ENCODE results near the gene MCCC1.
"Not testable (repeated sequence)": the region's sequence is repeated elsewhere in the genome, so short reads cannot be mapped to it uniquely, and the experiment has no call there.

The MCCC1 gene

DNA sequence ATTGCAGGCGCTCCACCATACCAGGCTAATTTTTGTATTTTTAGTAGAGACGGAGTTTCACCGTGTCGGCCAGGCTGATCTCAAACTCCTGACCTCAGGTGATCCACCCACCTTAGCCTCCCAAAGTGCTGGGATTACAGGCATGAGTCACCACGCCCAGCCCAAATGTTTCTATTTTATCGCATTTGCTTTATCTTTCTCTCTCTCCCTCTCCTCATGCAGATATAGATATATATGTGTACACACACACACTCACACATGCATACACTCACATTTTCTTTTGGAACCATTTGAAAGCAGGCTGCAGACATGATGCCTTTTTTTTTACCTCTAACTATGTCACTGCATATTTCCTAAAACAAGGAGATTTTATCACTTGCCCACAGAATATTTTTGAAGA lies 7.3 kb upstream of the MCCC1 start:
- no peak overlapping the region for H3K4me3 ChIP-seq (replicated peaks in 1 of 2; ENCODE audit: low read depth in 2 of 2, low read length in 2 of 2)
- TF ChIP-seq, protein P1, sequence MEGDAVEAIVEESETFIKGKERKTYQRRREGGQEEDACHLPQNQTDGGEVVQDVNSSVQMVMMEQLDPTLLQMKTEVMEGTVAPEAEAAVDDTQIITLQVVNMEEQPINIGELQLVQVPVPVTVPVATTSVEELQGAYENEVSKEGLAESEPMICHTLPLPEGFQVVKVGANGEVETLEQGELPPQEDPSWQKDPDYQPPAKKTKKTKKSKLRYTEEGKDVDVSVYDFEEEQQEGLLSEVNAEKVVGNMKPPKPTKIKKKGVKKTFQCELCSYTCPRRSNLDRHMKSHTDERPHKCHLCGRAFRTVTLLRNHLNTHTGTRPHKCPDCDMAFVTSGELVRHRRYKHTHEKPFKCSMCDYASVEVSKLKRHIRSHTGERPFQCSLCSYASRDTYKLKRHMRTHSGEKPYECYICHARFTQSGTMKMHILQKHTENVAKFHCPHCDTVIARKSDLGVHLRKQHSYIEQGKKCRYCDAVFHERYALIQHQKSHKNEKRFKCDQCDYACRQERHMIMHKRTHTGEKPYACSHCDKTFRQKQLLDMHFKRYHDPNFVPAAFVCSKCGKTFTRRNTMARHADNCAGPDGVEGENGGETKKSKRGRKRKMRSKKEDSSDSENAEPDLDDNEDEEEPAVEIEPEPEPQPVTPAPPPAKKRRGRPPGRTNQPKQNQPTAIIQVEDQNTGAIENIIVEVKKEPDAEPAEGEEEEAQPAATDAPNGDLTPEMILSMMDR (IDR thresholded peaks at IDR 0.05; ENCODE audit: low read depth, low read length) = no peak
- no peak for DNase-seq (ENCODE audit: low read depth in 2 of 2)

DNA sequence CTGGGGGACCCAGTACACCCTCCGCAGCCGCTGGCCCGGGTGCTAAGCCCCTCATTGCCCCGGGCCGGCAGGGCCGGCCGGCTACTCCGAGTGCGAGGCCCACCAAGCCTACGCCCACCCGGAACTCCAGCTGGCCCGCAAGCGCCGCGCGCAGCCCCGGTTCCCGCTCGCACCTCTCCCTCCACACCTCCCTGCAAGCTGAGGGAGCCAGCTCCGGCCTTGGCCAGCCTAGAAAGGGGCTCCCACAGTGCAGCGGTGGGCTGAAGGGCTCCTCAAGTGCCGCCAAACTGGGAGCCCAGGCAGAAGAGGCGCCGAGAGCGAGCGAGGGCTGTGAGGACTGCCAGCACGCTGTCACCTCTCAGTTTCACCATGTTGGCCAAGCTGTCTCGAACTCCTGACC lies 4.7 kb upstream of the MCCC1 start:
- not testable (repeated sequence) for H3K4me3 ChIP-seq (replicated peaks in 1 of 2; ENCODE audit: low read depth in 2 of 2, low read length in 2 of 2); DNase-seq (ENCODE audit: low read depth in 2 of 2)

DNA sequence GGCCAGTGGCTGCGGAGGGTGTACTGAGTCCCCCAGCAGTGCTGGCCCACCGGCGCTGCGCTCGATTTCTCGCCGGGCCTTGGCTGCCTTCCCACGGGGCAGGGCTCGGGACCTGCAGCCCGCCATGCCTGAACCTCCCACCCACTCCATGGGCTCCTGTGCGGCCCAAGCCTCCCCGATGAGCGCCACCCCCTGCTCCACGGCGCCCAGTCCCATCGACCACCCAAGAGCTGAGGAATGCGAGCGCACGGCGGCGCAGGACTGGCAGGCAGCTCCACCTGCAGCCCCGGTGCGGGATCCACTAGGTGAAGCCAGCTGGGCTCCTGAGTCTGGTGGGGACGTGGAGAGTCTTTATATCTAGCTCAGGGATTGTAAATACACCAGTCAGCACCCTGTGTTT lies 1.7 kb upstream of the MCCC1 start:
- H3K4me3 ChIP-seq (replicated peaks in 1 of 2; ENCODE audit: low read depth in 2 of 2, low read length in 2 of 2); DNase-seq (ENCODE audit: low read depth in 2 of 2): not testable (repeated sequence)

DNA sequence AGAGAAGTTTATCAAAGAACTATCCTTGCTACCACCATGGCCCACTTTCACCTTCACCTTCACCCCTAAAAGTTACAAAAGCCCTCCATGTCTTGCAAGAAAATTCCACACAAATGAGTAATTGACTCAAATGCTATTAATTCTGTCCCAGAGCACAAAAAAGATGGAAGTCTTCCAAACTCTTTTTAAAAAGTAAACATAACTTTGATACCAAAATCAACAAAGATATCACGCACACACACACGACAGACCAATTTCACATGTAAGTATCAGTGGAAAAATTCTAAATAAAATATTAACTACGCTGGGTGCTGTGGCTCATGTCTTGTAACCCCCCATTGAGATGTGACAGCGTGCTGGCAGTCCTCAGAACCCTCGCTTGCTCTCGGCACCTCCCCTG lies 1.1 kb upstream of the MCCC1 start:
- peak; percentile 20 to 83 for DNase-seq (ENCODE audit: low read depth in 2 of 2)
- TF ChIP-seq, protein P1 (IDR thresholded peaks at IDR 0.05; ENCODE audit: low read depth, low read length) = no peak
- H3K4me3 ChIP-seq (replicated peaks in 1 of 2; ENCODE audit: low read depth in 2 of 2, low read length in 2 of 2) = no peak overlapping the region

DNA sequence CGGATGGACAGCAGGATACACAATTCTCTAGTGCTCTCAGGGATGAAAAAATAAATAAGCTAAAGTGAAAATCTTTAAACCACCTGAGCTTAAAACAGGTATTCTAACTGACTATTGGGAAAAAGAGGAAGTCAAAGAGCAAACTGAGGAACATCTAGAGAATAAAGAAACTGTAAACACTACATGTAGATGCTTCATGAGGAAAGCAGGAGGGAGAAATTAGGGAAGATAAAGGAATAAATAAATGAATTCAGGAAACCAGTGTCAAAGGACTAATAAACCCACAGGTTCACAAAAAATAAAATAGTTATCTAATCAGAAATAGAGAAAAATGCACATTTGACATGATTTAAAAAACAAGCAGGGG lies 525 bp upstream of the MCCC1 start:
- DNase-seq (ENCODE audit: low read depth in 2 of 2) = no peak
- H3K4me3 ChIP-seq (replicated peaks in 1 of 2; ENCODE audit: low read depth in 2 of 2, low read length in 2 of 2) = peak overlapping the region in 1 of 2 donors; percentile 1
- TF ChIP-seq, protein P1 (IDR thresholded peaks at IDR 0.05; ENCODE audit: low read depth, low read length) = no peak

DNA sequence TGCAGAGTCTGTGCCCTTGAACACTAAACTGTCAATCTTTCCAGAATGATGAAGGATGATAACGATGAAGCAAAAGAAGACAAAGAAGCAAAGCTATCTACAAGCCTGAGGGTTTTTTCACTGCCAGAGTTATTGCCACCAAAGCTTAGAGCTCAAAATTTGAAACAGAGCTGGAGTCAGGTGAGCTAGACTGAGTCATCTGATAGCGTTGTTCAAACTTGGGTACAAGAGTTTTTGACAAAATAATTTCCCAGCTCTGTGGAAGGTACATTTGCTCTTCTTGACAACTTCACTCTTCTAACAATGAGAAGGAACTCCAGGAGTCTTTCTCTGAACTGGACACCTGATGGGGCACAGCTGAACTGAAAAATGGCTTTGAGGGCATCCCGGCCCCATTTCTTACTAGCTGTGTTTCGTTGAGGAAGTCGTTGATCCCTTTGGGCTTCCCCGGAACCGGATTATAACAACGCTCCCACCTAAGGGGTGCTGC lies 715 bp downstream of the MCCC1 start:
- peak in 1 of 2 donors; percentile 25 for DNase-seq (ENCODE audit: low read depth in 2 of 2)
- TF ChIP-seq, protein P1 (IDR thresholded peaks at IDR 0.05; ENCODE audit: low read depth, low read length) = no peak
- H3K4me3 ChIP-seq (replicated peaks in 1 of 2; ENCODE audit: low read depth in 2 of 2, low read length in 2 of 2) = peak overlapping the region; percentile 76 to 96

DNA sequence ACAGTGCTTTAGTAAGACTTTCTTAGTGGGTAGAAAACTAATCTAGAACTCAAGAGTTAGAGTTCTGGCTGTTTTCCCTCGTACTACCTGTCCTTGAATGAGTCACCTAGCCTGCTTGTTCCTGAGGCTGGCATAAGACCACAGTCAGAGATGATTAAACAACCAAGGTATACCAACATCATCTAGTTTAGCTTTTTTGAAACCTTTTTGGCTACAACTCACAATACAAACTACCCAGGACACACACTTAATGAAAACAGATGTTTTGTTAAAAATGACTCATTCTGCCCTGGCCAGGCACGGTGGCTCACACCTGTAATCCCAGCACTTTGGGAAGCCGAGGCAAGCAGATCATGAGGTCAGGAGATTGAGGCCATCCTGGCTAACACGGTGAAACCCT lies 4.6 kb downstream of the MCCC1 start:
- TF ChIP-seq, protein P1 (IDR thresholded peaks at IDR 0.05; ENCODE audit: low read depth, low read length) = no peak
- H3K4me3 ChIP-seq (replicated peaks in 1 of 2; ENCODE audit: low read depth in 2 of 2, low read length in 2 of 2) = no peak overlapping the region
- DNase-seq (ENCODE audit: low read depth in 2 of 2) = no peak

DNA sequence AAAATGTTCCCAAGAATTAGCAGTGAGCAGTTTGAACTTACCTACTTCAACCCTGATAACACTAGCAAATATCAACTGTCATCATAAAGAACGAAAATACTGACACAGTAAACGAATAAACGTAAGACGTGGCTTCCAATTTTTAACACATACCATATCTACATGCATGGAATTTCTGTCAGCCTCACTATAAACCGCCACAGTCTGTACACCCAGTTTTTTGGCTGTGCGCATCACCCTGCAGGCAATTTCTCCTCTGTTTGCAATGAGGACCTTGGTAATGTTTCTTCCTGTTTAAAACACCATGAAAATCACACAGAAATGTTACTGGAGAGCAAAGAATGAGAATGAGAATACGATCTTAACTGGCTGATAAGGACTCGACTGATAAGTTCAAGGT lies 7.0 kb downstream of the MCCC1 start:
- TF ChIP-seq, protein P1 (IDR thresholded peaks at IDR 0.05; ENCODE audit: low read depth, low read length) = no peak
- DNase-seq (ENCODE audit: low read depth in 2 of 2) = no peak
- no peak overlapping the region for H3K4me3 ChIP-seq (replicated peaks in 1 of 2; ENCODE audit: low read depth in 2 of 2, low read length in 2 of 2)
